DMS53 treated with DMSO at 0.1 percent for 48 hours (cell line): Measurements from ENCODE around the gene RAB5IF.
"Not testable (repeated sequence)": the region's sequence is repeated elsewhere in the genome, so short reads cannot be mapped to it uniquely, and the experiment has no call there.

ENCODE experiments used
- DNase-seq: peaks from one replicate; lab custom pipeline; 2025; ENCODE audit not compliant: unreplicated experiment; lab: John Stamatoyannopoulos, UW

The RAB5IF gene

DNA sequence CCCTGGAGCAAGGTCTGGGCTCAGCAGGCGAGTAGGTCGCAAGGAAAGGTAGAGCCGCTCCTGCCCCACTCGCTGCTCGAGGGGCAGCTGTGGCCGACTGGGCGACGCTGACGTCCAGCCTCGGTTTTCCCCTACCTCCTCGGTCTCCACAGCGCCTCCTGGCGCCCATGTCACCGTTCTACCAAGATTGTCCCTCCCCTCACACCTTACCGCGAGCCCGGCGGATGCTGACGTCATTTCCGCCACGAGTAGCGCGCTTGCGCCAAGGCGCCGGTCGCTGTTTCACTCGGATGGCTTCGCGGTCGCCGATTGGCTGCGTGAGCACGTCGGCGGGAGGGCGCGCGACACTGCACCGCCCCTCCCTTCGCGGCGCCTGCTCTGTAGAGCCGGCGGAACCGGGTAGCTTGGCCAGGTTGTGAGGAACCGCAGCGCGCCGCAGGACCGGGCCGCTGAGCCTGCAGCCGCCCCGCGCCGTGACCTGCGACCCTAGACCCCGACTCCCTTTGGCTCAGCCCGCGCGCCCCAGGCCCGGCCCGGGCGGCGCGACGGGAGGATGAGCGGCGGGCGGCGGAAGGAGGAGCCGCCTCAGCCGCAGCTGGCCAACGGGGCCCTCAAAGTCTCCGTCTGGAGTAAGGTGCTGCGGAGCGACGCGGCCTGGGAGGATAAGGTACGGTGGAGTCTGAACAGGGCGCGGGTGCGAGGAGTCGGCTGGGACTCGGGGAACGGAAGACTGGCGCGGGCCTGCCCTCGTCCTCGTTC is at the start of gene RAB5IF:
TSS of gene RAB5IF (plus strand) at position 381 of the 759 bp plus-strand sequence. CDS start at position 554, 173 bp downstream.
- peak; percentile 97 for DNase-seq

- no peak for DNase-seq
These were observed 42.9 kb upstream of the RAB5IF start for GRCh38 chr20:36562724-36563123.

GRCh38 chr20:36563374-36563773 is 42.2 kb upstream of the RAB5IF start:
- DNase-seq: no peak

GRCh38 chr20:36564078-36564725 is 41.4 kb upstream of the RAB5IF start:
- DNase-seq: not testable (repeated sequence)

DNA sequence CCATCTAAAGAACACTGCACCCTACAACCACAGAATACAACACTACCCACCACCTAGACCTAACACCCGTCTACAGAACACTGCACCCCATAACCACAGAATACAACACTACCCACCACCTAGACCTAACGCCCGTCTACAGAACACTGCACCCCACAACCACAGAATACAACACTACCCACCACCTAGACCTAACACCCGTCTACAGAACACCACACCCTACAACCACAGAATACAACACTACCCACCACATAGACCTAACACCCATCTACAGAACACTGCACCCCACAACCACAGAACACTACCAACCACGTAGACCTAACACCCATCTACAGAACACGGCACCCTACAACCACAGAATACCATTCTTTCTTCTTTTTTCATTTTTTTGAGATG is 40.9 kb upstream of the RAB5IF start:
- DNase-seq: not testable (repeated sequence)

DNA sequence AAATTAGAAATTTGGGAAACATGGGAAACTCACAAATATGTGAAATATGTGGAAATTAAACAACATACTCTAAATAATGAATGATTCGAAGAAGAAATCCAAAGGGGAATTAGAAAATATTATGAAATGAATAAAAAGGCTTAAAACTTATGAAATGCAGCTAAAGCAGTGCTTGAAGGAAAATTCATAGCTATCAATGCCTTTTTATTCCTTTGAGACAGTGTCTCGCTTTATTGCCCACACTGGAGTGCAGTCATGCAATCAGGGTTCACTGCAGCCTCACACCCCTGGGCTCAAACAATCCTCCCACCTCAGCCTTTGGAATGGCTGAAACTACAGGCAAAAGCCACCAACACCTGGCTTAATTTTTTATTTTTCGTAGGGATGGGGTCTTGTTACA is 40.1 kb upstream of the RAB5IF start:
- DNase-seq: no peak

GRCh38 chr20:36569847-36570429 is 35.6 kb upstream of the RAB5IF start:
- DNase-seq: no peak

- DNase-seq: no peak
These were observed 33.7 kb upstream of the RAB5IF start for GRCh38 chr20:36571564-36572504.

DNA sequence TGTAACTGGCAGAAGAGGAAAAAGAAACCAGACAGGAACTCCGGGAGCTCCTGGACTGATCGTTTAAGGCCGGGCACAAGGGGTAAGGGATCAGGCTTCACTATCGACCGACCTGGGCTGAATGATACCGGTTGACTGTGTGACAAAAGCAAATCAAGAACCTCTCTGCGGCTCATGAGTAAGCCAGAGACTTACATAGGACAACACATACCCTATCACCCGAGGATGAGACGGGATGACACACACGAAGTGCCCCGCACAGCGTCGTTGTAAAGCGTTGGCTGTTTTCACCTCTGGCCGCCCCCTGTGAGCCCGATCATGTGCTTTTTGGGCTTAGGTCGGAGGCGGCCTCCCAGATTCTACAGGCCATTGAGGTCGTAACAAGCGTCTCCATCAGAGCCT is 32.9 kb upstream of the RAB5IF start:
- DNase-seq: peak; percentile 56

DNA sequence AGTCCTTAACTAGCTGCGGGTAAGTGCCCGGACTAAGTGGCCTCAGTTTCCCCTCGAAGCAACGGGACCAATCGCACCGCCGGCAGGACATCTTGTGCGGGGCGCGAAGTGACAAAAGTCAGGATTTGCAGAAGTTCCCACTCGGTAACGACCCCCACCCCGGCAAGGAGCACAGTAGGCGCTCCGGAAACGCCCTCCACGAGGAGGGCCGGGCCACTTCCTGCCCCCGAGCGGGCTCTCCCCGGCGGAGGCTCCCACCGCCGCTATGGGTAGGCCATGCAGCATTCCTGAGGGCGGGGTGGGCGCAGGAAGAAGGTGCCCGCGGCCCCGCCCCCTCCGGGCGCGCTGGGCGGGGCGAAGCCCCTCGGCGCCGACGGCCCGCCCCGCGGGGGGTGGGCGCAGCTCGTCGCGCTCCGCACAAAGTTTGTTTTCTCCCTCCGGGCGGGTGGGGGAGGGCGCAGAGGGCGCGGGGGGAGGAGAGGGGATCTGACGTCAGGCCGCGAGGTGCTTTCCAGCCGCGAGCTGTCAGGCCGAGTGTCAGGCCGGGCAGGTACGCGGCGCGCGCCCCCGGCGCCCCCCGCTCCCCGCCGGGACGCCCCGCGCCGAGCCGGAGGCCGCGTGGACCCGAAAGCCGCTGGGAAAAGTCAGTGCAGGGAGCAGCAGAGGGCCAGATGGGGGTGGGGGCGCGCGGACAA is 32.3 kb upstream of the RAB5IF start, which contains the start of gene TGIF2:
TSS of gene TGIF2 (plus strand) at position 495 of the 695 bp plus-strand sequence. CDS start 5,178 bp downstream, outside the sequence.
- peak; percentile 68 for DNase-seq

DNA sequence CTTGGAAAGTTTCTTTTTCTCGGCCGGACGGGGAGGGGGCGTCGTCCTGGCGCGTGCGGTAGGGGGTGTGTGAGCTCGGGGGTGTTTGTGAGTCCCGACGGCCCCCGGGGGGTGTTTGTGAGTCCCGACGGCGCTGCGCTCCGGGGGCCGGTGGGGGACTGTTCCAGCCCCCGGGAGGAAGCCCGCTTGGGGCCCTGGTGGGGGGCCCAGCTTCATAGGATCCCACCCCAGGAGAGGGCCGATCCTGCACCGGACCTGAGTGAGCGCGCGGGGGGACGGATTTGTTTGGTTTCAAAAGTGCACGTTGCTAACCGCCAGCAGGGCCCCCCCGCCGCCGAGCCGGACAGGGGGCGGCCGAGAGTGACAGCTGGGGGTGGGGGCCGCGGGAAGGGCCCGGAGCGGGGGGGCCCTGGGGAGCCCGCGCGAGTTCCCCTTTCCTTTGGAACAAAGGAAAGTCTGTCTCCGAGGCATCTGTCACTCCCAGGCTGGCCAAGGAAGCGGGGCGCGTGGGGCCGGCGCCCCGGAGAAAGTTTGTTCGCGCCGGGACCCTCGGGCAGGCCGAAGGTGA is 31.7 kb upstream of the RAB5IF start:
- DNase-seq: no peak

- peak; percentile 45 for DNase-seq
These were observed 31.0 kb upstream of the RAB5IF start for GRCh38 chr20:36574366-36575135.

DNA sequence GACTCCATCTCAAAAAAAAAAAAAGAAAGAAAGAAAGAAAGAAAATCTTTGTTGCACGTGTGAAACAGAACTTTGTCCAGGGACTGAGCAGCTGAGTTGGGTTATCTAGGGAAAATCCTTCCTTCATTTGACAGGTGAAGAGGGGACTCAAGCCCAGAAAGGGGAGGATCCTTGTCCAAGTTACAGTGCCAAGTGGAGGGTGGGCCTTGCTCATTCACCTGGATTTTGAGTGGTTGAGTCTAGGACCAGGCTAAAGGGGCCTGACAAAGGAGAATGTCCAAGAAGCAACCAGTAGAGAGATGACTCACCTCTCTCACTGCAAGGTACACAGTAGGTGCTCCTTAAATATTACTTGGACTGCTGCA is 29.5 kb upstream of the RAB5IF start:
- no peak for DNase-seq

DNA sequence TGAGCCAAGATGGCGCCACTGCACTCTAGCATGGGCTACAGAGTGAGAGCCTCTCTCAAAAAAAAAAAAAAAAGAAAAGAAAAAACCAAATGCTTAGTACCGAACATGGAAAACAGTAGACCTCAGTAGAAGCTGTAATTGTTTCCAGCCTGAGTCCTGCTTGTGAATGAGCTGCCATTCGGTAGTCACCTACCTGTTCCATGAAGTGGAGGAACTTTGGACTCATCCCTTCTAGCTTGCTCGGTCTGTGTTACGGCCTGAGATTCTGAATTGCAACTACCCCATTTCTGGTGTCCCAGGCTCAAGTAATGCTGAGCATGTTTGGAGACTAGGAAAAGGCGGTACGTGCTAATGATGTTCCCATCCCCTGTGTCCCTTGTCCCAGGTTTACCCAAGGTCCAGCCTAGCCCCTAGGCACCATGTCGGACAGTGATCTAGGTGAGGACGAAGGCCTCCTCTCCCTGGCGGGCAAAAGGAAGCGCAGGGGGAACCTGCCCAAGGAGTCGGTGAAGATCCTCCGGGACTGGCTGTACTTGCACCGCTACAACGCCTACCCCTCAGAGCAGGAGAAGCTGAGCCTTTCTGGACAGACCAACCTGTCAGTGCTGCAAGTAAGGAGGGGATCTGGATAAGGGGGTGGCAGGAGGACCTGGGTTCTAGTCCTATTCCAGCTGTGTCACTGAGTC is 27.1 kb upstream of the RAB5IF start:
- no peak for DNase-seq

DNA sequence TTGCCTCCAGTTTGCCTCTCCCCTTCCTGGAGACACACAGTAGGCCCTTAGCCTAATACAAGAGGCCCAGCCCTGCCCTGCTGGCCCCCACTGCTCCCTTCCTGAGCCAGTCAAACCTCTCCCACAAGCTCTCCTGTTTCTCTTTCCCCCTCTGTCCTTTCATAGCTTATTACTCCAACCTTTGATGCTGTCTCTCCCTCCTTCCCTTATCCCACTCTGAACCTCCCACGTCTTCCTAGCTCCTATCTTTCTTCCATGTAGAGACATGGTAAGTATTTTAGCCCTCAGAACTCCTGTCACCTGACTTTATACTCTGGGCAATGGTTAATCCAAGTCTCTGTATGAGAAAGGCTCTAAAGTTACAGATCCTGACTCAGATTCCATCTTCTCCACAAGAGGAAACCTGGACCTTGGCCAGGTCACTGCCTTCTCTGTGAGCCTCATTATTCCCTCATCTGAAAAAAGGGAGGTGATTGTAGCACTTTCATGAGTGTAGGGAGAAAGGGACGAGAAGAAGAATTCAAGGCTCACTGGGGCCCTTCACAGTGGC is 25.5 kb upstream of the RAB5IF start:
- no peak for DNase-seq

DNA sequence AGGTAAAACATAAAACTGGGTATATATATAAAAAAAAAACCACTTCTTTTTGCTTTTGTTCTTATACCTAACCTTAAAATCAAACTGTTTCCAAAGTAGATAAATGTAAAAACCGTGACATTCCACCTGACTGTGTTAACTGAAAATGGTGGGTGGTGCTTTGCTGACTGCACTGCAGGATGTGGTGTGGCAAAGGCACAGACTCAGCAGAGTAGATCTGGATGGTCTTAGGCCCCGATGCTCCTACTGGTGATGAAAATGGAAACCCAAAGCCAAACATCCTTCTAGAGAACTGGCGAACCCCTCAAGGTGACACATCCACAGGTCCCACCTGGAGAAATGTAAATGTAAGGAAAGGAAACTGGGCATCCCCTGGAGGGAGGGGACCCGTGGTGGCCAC is 23.3 kb upstream of the RAB5IF start:
- no peak for DNase-seq

DNA sequence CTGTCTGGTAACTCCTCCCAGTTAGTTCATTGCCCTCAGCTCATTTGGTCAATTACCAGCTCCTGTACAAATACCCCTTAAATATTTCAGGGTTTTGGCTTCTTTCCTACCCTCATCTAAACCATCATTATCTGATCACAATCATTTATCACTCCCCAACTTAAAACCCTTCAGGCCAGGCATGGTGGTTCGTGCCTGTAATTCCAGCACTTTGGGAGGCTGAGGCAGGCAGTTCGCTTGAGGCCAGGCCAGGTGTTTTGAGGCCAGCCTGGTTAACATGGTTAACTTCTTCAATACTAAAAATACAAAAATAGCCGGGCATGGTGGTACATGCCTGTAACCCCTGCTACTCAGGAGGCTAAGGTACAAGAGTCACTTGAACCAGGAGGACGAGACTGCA is 22.8 kb upstream of the RAB5IF start:
- DNase-seq: no peak

GRCh38 chr20:36584018-36584481 is 21.5 kb upstream of the RAB5IF start:
- DNase-seq: no peak
